GM19023 (cell line): ENCODE data around the gene PREP.
"Not testable (repeated sequence)": the region's sequence is repeated elsewhere in the genome, so short reads cannot be mapped to it uniquely, and the experiment has no call there.

Experiments used
- ATAC-seq: cut with Tn5 transposase; IDR thresholded peaks from one replicate; pipeline ENCODE4 v1.9.1; 2021; ENCODE audit warnings: mild to moderate bottlenecking, moderate library complexity; ENCODE audit not compliant: unreplicated experiment

PREP gene

GRCh38 chr6:105402939-105403935 lies at the start of gene PREP:
PREP (minus strand) TSS chr6:105403082; CDS start chr6:105402891, 191 bp downstream.
- ATAC-seq, result peak; percentile 91

DNA sequence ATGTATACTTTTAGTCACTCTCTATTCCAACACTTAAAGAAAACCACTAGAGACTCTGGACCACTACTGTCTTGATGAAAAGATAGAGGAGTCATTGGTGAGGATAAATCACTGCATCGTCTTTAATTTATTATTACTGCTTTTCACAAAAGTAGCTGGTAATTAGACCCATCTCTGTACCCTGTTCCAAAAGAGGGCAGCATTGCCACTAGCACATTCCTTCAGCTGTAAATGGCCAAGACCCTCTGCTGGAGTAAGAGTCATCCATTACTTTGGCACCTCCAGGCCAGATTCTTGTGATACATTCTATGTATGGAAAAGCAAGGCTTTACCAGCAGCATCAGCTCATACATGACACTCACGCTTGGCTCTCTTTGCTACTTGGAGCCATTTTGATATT lies 49.5 kb upstream of the PREP start:
- no peak for ATAC-seq

DNA sequence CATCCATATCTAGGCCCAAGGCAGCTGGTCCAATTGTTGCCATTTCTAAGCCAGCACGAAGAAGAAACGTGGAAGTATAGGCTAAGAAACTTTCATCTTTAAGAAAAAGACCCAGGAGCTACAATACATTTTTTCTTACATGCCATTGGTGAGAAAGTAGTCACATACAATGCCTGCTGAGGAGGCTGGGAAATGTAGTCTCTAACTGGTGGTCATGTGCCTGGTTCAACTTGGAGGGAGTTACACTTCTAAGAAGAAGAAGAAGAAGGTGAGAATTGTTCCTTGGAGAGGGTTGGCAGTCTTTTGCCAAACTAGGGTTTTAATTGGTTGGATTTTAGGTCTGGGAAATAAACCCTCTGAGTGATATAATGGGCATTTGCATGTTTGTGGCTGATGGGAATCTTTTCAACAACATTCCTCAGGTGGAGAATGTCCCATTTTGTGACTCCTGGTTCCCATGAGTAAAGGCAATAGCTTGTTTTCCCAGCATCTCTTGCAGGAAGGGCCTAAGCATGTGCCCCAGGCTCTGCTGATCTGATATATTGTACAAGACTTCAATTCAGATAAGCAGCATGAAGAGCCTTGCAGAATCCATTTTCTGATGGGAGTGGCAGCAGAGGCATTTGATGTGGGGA lies 47.0 kb upstream of the PREP start:
- no peak for ATAC-seq

- no peak for ATAC-seq
Observed at GRCh38 chr6:105445481-105445880, 42.6 kb upstream of the PREP start.

DNA sequence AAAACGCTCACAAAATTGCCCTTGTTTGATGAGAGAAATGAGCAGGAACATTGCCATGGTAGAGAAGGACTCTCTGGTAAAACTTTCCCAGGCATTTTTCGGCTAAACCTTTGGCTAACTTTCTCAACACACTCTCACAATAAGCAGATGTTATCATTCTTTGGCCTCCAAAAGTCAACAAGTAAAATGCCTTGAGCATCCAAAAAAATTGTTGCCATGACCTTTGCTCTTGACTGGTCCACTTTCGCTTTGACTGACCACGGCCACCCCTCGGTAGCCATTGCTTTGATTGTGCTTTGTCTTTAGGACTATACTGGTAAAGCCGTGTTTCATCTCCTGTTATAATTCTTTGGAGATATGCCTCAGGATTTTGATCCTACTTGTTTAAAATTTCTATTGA lies 41.1 kb upstream of the PREP start:
- no peak for ATAC-seq

- no peak for ATAC-seq
Observed at GRCh38 chr6:105442369-105442768, 39.5 kb upstream of the PREP start.

DNA sequence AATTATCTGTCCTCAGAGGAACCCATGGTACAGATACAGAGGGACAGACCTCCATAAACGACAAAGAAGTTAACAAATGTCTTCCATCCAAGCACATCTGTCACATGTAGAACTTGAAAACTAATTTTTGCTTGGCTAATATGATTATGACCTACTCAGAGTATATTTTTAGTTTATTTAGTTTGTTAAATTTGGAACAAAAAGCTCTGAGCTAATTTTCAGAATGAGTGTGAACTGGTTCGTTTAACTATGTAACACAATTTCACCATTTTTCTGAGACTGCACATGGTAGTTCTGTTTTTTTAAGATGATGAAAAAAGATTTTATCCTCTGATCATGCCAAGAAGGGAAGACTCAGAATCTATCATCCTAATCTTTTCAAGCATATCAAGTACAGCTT lies 34.4 kb upstream of the PREP start:
- ATAC-seq, result no peak

- no peak for ATAC-seq
Observed at GRCh38 chr6:105433723-105434122, 30.8 kb upstream of the PREP start.

- ATAC-seq, result no peak
Observed at GRCh38 chr6:105432797-105433196, 29.9 kb upstream of the PREP start.

- no peak for ATAC-seq
Observed at GRCh38 chr6:105431226-105431625, 28.3 kb upstream of the PREP start.

DNA sequence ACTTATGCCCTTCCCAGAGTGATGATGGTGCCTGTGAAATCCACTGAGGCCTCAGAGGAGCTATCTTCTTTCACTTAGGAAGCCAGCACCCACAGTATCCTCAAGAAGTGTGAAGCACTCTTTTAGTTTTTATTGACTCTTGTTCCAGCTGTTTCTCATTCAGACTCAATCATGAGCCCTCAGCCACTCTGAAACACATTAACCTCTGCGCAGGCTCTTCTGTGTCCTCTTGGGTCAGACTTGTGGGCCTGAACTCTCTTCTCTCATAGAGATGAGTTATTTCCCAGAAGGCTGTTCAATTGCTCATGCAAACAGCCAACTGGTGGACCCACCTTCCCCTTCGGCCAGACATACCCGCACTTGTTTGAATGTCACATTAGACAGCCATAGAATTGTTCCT lies 27.8 kb upstream of the PREP start:
- no peak for ATAC-seq

GRCh38 chr6:105429676-105430075 lies 26.8 kb upstream of the PREP start:
- no peak for ATAC-seq

- no peak for ATAC-seq
Observed at GRCh38 chr6:105428342-105428957, 25.6 kb upstream of the PREP start.

DNA sequence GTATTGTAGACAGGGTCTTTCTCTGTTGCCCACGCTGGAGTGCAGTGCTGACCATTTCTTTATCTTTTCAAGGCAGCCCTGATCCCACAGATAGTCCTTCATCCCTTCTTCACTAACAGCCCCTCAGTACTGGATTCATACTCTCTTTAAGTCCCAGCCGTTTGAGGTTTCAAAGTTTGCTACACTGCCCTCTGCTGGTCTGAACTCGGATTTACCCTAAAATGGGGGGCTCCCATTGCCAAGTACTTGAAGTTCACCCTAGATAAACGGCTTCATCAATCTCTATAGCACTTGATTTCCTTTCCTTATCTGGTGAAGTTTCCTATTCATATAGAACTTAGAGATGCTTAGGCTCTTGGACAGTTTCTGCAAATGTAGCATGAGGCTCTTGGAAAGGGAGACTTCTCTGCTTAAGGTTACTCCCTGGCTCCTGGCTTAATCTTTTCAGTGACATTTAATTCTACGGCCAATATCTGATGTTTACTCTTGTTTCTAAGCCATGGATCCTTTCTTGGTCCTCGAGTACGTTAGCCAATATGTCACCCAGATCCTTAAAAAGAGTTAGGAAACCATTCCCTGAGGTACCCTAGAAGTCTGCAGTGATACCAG lies 21.4 kb upstream of the PREP start:
- no peak for ATAC-seq

GRCh38 chr6:105416971-105417370 lies 14.1 kb upstream of the PREP start:
- ATAC-seq, result not testable (repeated sequence)

DNA sequence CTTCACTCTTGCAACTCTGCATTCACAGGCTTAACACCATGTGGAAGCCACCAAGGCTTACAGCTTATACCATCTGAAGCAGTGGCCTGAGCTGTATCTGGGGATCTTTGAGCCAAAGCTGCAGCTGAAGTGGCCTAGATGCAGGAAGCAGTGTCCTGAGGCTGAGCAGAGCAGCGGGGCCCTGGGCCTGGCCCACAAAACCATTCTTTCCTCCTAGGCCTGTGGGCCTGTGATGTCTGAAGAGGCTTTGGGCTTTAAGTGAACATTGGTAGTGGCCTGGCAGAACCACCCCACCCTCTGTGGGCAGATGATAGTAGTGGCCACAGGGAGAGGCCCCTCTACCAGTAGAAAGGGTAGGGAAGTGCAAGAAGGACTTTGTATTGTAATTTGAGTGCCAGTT lies 6.9 kb upstream of the PREP start:
- ATAC-seq, result no peak

DNA sequence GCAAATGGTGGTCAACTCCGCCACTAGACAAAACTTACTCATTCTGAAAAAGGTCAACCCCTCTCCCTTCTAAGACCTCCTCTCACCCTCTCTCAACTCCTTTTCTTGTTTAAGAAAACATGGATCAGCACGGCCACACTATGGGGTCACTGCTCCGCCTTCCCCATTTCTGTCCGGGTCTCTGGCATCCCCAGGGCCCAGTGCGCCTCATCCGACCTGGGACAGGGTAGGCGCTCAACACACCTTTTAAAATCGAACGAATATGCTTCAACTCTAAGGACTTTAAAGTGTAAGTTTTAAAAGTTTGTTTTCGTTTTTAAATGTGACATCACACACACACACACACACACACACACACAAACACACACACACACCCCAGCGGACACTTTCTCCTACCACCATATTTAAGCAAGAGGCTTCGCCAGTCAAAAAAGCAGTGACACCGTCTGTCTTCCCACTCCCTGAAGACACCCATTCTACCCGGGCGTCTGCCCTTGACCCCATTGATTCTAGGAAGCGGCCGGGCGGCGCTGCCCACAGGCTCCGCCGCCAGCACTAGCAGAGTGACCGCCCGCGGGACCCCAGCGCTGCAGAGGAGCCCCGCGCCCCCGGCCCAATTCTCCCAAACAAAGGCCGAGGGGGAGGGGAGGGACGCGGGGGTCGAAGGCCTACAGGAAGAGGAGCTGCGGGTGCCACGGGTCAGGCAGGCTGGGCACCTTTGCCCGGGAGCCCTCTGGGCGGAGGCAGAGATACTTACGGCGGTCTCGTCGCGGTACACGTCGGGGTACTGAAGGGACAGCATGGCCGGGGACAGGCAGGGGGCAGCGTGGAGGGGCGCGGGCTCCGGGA lies 568 bp downstream of the PREP start:
- peak; percentile 11 for ATAC-seq

DNA sequence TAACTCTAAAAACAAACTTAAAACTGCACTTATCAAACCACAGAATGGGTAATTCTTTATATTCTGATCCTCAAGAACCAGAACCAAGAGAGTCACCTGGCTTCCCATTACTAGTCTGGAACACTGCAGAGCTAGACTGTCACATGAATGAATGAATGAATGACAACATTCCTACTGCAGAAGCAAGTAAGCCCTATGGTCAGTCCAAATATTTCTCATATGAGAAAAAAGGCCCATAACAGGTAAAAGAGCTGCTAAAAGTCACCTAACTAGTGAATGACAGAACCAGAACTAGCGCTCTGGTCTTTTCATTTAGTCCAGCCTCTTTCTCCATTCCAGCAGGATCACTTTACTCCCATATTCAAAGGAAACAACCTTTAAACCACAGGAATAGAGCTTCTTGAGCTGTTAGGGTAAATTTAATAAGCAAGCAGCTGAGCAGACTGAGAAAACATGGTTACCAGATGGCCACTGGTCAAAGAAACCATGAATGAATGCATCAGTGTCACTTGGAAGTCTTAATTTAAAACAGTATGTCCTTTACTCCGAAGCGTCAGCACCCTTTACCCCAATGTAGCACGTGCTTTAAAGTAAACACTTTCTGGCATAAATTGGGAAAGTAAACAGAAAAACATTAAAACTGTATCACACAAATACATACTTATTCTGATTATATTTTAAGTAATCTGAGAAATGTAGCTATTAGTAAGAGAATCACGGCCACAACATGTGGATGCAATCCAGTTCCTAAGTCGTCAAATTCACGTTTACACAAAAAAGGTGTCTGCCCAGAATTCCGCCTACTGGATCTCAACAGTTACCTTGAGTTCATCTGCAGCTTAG lies 1.4 kb downstream of the PREP start:
- ATAC-seq, result no peak

DNA sequence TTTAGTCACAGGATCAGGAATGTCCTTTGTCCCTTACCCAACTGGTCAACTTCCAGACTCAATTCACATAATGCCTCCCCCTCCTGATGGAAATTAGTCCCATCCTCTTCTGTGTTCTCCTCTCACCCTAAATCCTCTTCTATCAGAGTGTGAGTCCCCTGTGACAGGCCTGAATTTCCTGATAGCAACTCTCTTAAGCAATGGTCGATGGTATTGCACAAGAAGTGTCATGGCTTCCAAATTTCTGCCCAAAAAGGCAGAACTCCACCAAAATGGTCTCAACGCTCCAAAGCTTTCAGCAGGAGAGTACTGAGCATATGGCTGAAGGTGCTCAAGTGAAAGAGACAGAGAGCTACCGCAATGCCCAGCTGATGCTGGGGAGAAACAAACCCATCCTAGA lies 2.4 kb downstream of the PREP start:
- no peak for ATAC-seq
